Fibroblast of peridontal ligament (primary cell): Measurements from ENCODE around the gene ZNF723.
"Not testable (repeated sequence)": the region's sequence is repeated elsewhere in the genome, so short reads cannot be mapped to it uniquely, and the experiment has no call there.

Experiments used
- DNase-seq: peaks from one replicate; pipeline ENCODE4 v3.0.0-alpha.2; 2010; ENCODE audit errors: extremely low read depth

ZNF723 gene

GRCh38 chr19:22832031-22832762 lies at the start of gene ZNF723:
ZNF723 (plus strand) TSS chr19:22832291; CDS start chr19:22832380, 89 bp downstream.
- no peak for DNase-seq

- no peak for DNase-seq
Observed at GRCh38 chr19:22783651-22784410, 48.3 kb upstream of the ZNF723 start, which contains the start of gene ZNF99. ZNF99 (minus strand) TSS chr19:22784151; CDS start chr19:22784016, 135 bp downstream.

- DNase-seq = not testable (repeated sequence)
Observed at GRCh38 chr19:22792863-22793262, 39.2 kb upstream of the ZNF723 start.

GRCh38 chr19:22797040-22797439 lies 35.1 kb upstream of the ZNF723 start:
- no peak for DNase-seq

- no peak for DNase-seq
Observed at GRCh38 chr19:22806418-22806817, 25.7 kb upstream of the ZNF723 start.

- DNase-seq = no peak
Observed at GRCh38 chr19:22807061-22807835, 24.8 kb upstream of the ZNF723 start.

GRCh38 chr19:22814124-22814523 lies 18.0 kb upstream of the ZNF723 start:
- no peak for DNase-seq

GRCh38 chr19:22831211-22831610 lies 880 bp upstream of the ZNF723 start:
- DNase-seq = no peak

- DNase-seq = not testable (repeated sequence)
Observed at GRCh38 chr19:22857713-22858320, 25.7 kb downstream of the ZNF723 start.

- peak; percentile 18 for DNase-seq
Observed at GRCh38 chr19:22882797-22883196, 50.7 kb downstream of the ZNF723 start.

- DNase-seq = no peak
Observed at GRCh38 chr19:22893855-22894270, 61.8 kb downstream of the ZNF723 start.

GRCh38 chr19:22901431-22902130 lies 69.5 kb downstream of the ZNF723 start:
- DNase-seq = no peak
